Esophagus squamous epithelium (tissue), 5 donors: Measurements from ENCODE around the gene ACAN. TPM values are rescaled to one million over a fixed set of nuclear protein-coding genes. Genes with fewer than 3 reads are reported as not detected.

Experiments used
- DNase-seq: peaks from one replicate; lab custom pipeline; 2025; lab: John Stamatoyannopoulos, UW
- H3K27ac ChIP-seq, 4 donors: fragments of 200-600 bp; sonication (generic); one replicate each; pipeline ENCODE4 v1.5.1; 2016 to 2019; ENCODE audit warnings: mild to moderate bottlenecking in 1 of 4
- H3K27me3 ChIP-seq, 4 donors: fragments of 200-600 bp; sonication (generic); 1 replicate in 3 of 4; 2 replicates in 1 of 4; pipeline versions ENCODE4 v1.5.1 to v1.6.0; 2017 to 2021; ENCODE audit warnings: antibody characterized with exemption in 1 of 4
- H3K36me3 ChIP-seq, 3 donors: fragments of 200-600 bp; sonication (generic); one replicate each; pipeline ENCODE4 v1.5.1; 2016 to 2019
- H3K4me1 ChIP-seq, 3 donors: fragments of 200-600 bp; sonication (generic); one replicate each; pipeline ENCODE4 v1.5.1; 2017 to 2019
- H3K4me3 ChIP-seq, 4 donors: fragments of 200-600 bp; sonication (generic); 1 replicate in 3 of 4; 2 replicates in 1 of 4; pipeline ENCODE4 v1.5.1; 2016 to 2019; ENCODE audit warnings: mild to moderate bottlenecking in 2 of 4, moderate library complexity in 1 of 4
- H3K9me3 ChIP-seq, 3 donors: fragments of 200-600 bp; sonication (generic); one replicate each; pipeline ENCODE4 v1.5.1; 2016 to 2019
- CTCF ChIP-seq, 6 experiments: fragments of 450-650 bp in 4 of 6; fragments of 200-600 bp in 2 of 6; sonication (generic) in 2 of 6; IDR thresholded peaks; one replicate each; pipeline ENCODE4 v1.5.1; 2016 to 2019; ENCODE audit warnings: antibody characterized with exemption in 6 of 6, mild to moderate bottlenecking in 4 of 6, moderate library complexity in 4 of 6
- POLR2A ChIP-seq, 4 donors: fragments of 450-650 bp; IDR thresholded peaks; one replicate each; pipeline ENCODE4 v1.6.1; 2017; ENCODE audit warnings: antibody characterized with exemption in 4 of 4, mild to moderate bottlenecking in 4 of 4, moderate library complexity in 3 of 4
- WGBS, 2 donors: methylation state at CpG; one replicate each; pipeline ENCODE4 v1.1.5; 2018; 5-methylcytosine and 5-hydroxymethylcytosine counted together
- intact Hi-C: fragments of 100-400 bp; cut with DNase I; formaldehyde crosslinking; loops from one replicate; pipeline ENCODE4 v1.15.0; 2022
- total RNA-seq, 4 donors: library from RNA; depleted of rRNA; stranded (reverse); fragments of >200 nt; gene quantifications; one replicate each; pipeline ENCODE4 v1.1.0, GENCODE V29; 2016
- donor health status: DM: yes; HTN: yes; CAD: no.

Gene ACAN
- total RNA-seq, 4 donors from 2014 or later: 0.34 to 2.6 (median 0.76) TPM; not detected in 1

- intact Hi-C loops: no loop called here
- Histone ChIP-seq H3K9me3 (no peaks in the 10 kb centered on the region), H3K27me3 (peaks cover 0 to 55% (median 0%) of the 10 kb centered on the region in 4 donors), H3K27ac (no peak overlapping the region), H3K4me3 (no peak overlapping the region), H3K36me3 (no peaks in the 10 kb centered on the region), H3K4me1 (no peaks in the 10 kb centered on the region)
- TF ChIP-seq CTCF (IDR thresholded peaks at IDR 0.05): no peak
- no peak for TF ChIP-seq POLR2A (IDR thresholded peaks at IDR 0.05)
- WGBS, 2 donors: 47 to 56% methylated on average over 1 of the region's 1 CpG
- no peak for DNase-seq
Observed at GRCh38 chr15:88791637-88792036, 11.6 kb upstream of the ACAN start.

GRCh38 chr15:88792342-88793282 lies 10.6 kb upstream of the ACAN start:
- no peak for DNase-seq
- TF ChIP-seq POLR2A (IDR thresholded peaks at IDR 0.05) (no peak), CTCF (IDR thresholded peaks at IDR 0.05) (no peak)
- Histone ChIP-seq H3K27ac (no peak overlapping the region), H3K27me3 (peaks cover 0 to 63% (median 0%) of the 10 kb centered on the region in 4 donors), H3K36me3 (no peaks in the 10 kb centered on the region), H3K4me3 (no peak overlapping the region), H3K9me3 (no peaks in the 10 kb centered on the region), H3K4me1 (no peaks in the 10 kb centered on the region)
- WGBS, 2 donors: 21 to 23% methylated on average over 14 to 21 of the region's 22 CpGs
- intact Hi-C loops: no loop called here

- no peak for DNase-seq
- intact Hi-C loops: no loop called here
- peaks cover 0 to 76% (median 0%) of the 10 kb centered on the region in 4 donors for H3K27me3 ChIP-seq
Observed at GRCh38 chr15:88794001-88794400, 9.2 kb upstream of the ACAN start.

GRCh38 chr15:88797663-88798339 lies 5.4 kb upstream of the ACAN start:
- no peaks in the 10 kb centered on the region for H3K36me3 ChIP-seq
- no peak for DNase-seq
- peaks cover 0 to 2% (median 0%) of the 10 kb centered on the region in 3 donors for H3K4me1 ChIP-seq
- no peak overlapping the region for H3K27ac ChIP-seq
- no peak overlapping the region for H3K4me3 ChIP-seq
- H3K9me3 ChIP-seq: no peaks in the 10 kb centered on the region
- no peak for TF ChIP-seq CTCF (IDR thresholded peaks at IDR 0.05)
- peaks cover 0 to 95% (median 1%) of the 10 kb centered on the region in 4 donors for H3K27me3 ChIP-seq
- WGBS, 2 donors: 73 to 75% methylated on average over 7 of the region's 7 CpGs
- intact Hi-C loops: no loop called here

More at GRCh38 chr15:88794001-88794400, 9.2 kb upstream of the ACAN start:
- Histone ChIP-seq H3K36me3 (no peaks in the 10 kb centered on the region), H3K4me1 (no peaks in the 10 kb centered on the region), H3K4me3 (no peak overlapping the region), H3K9me3 (no peaks in the 10 kb centered on the region), H3K27ac (no peak overlapping the region)
- WGBS, 2 donors: 74 to 75% methylated on average over 4 of the region's 5 CpGs
- TF ChIP-seq CTCF (IDR thresholded peaks at IDR 0.05): no peak
- no peak for TF ChIP-seq POLR2A (IDR thresholded peaks at IDR 0.05)

- peaks cover 6 to 96% (median 8%) of the 10 kb centered on the region in 4 donors for H3K27me3 ChIP-seq
- no peak overlapping the region for H3K27ac ChIP-seq
- no peaks in the 10 kb centered on the region for H3K36me3 ChIP-seq
- 78 to 86% methylated on average over 4 of the region's 4 CpGs for WGBS, 2 donors
- H3K4me1 ChIP-seq: peaks cover 0 to 11% (median 0%) of the 10 kb centered on the region in 3 donors
- DNase-seq: no peak
- H3K9me3 ChIP-seq: no peaks in the 10 kb centered on the region
- no peak for TF ChIP-seq CTCF (IDR thresholded peaks at IDR 0.05)
- no peak for TF ChIP-seq POLR2A (IDR thresholded peaks at IDR 0.05)
- intact Hi-C loops: no loop called here
- H3K4me3 ChIP-seq: no peak overlapping the region
Observed at GRCh38 chr15:88799341-88799740, 3.9 kb upstream of the ACAN start.
